ENCODE measurements around the gene OSM.

DNA sequence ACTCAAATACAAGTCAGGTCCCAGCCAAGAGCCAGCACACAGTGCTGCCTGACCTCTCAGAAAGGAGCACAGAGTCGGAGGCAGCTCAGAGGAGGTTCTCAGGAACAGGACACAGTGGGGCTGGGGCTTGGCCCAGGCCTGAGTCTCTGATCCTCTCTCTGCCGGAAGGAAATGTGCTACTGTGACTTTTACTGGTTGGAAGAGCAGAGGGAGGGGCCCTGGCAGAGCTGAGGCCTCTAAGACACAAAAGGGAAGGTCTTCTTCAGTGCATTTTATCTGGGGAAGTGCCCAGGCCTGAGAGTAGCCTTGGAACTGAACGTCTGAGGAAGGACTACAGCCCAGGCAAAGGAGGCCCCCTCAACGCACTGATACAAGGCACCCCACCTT is 38.9 kb upstream of the OSM start:
- TF ChIP-seq, protein P1, sequence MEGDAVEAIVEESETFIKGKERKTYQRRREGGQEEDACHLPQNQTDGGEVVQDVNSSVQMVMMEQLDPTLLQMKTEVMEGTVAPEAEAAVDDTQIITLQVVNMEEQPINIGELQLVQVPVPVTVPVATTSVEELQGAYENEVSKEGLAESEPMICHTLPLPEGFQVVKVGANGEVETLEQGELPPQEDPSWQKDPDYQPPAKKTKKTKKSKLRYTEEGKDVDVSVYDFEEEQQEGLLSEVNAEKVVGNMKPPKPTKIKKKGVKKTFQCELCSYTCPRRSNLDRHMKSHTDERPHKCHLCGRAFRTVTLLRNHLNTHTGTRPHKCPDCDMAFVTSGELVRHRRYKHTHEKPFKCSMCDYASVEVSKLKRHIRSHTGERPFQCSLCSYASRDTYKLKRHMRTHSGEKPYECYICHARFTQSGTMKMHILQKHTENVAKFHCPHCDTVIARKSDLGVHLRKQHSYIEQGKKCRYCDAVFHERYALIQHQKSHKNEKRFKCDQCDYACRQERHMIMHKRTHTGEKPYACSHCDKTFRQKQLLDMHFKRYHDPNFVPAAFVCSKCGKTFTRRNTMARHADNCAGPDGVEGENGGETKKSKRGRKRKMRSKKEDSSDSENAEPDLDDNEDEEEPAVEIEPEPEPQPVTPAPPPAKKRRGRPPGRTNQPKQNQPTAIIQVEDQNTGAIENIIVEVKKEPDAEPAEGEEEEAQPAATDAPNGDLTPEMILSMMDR (IDR thresholded peaks at IDR 0.05; ENCODE audit: low read depth, low read length), result no peak
- TF ChIP-seq EZH2phosphoT487 (IDR thresholded peaks at IDR 0.05; ENCODE audit: low read depth), result no peak

Measured in OCI-LY3 (cell line).